Coronary artery (tissue), 2 donors: Measurements from ENCODE around the gene SLC26A4.

ENCODE experiments used
- DNase-seq: peaks from one replicate; pipeline ENCODE4 v3.0.0-alpha.2; 2017; ENCODE audit warnings: low spot score
- H3K27ac ChIP-seq, 2 donors: fragments of 200-600 bp; sonication (generic); one replicate each; pipeline ENCODE4 v1.5.1; 2016 to 2019
- H3K4me3 ChIP-seq: fragments of 200-600 bp; sonication (generic); 2 replicates; pipeline ENCODE4 v1.5.1; 2016; ENCODE audit warnings: mild to moderate bottlenecking, moderate library complexity
- CTCF ChIP-seq: fragments of 200-600 bp; sonication (generic); IDR thresholded peaks from one replicate; pipeline ENCODE4 v1.5.1; 2019; ENCODE audit warnings: antibody characterized with exemption

Gene SLC26A4

DNA sequence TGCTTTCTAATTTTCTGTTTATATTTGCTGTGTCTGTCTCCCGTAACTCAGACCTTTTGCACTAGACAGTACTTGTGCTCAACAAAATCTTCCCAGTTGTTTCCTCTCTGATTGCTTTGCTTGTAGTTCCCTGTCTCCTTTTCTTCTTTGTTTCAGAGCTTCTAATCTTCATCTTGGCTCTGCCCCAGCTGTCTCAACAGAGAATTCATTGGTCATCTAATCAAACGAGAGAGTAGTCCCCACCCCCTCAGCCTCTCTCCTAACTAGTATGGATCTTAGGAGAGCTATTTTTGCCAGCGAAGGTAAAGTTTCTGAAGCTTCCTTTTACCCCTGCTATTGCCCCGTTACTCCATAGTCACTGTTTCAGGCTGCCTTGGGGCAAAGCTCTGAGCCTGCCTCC is 32.8 kb downstream of the SLC26A4 start:
- Histone ChIP-seq H3K4me3 (no peak overlapping the region), H3K27ac (no peak overlapping the region)
- TF ChIP-seq CTCF: no peak
- DNase-seq: no peak

GRCh38 chr7:107694386-107694785 is 33.8 kb downstream of the SLC26A4 start:
- no peak for TF ChIP-seq CTCF
- Histone ChIP-seq H3K27ac (no peak overlapping the region), H3K4me3 (no peak overlapping the region)
- DNase-seq: no peak

DNA sequence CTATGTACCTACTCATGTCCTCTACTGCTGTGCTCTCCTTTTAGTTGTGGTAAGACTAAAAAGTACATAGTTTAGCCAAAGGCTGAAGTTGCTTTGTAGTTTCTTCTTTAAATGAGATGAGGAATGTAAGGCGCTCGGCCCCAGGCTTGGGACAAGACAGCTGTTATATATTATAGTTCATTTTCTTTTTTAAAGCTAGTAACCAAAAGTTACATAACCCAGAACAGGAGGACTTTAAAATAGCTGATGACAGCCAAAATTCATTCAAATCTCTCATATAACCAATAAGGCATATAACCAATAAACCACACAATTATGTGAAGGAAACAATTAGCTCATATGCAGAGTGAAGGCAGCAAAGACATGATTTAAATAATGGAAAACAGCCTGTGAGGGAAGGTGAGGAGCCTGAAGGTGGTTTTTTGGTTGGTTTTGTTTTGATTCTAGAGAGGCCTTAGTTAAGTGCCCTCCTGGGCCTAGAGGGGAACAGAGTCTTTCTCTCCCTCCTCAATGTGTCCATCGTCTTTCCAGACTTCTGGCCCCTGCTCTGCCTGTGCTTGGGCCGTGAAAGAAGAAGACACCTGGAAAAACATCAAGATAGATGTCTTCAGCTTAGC is 35.8 kb downstream of the SLC26A4 start:
- Histone ChIP-seq H3K4me3 (no peak overlapping the region), H3K27ac (no peak overlapping the region)
- DNase-seq: no peak
- no peak for TF ChIP-seq CTCF

GRCh38 chr7:107697321-107698049 is 36.9 kb downstream of the SLC26A4 start:
- no peak for DNase-seq
- no peak for TF ChIP-seq CTCF
- H3K27ac ChIP-seq: no peak overlapping the region
- no peak overlapping the region for H3K4me3 ChIP-seq

DNA sequence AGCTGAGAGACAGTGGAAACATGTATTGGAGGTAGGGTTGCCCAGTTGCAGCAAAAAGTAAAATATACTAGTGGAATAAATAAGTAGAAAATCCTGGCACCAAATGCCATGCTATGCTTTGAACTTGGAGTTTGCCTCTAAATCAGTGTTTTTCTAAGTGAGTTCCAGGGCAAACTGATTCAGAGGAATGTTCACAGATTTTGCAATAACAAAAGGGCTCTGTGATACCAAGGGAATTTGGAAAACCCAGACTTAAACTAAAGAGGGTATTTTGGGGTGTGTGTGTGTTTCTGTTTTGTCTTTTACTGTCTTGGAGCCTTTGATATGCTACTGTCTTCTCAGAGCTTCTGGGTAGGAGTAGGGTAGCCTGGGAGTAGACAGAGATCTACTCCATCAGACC is 39.9 kb downstream of the SLC26A4 start:
- Histone ChIP-seq H3K4me3 (no peak overlapping the region), H3K27ac (no peak overlapping the region)
- no peak for TF ChIP-seq CTCF
- DNase-seq: no peak

DNA sequence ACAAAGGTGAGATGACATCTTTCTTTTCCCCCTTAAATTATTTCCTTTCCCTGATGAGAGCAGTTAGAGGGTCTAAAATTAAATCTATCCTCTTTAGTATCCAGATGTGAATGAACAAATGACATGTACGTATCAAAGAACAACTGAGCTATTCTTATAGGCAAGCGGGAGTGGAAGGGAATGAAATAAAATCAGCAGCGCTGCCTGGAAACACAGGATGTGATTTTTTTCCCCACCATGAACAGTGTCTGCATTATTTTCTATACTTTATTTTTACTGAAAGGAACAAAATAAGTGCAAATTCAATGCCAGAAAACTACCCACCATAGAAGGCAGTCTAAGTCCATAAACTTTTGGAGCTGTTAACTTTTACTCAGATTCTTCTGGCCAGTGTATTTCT is 40.6 kb downstream of the SLC26A4 start:
- Histone ChIP-seq H3K4me3 (no peak overlapping the region), H3K27ac (no peak overlapping the region)
- no peak for TF ChIP-seq CTCF
- no peak for DNase-seq

- TF ChIP-seq CTCF: no peak
- H3K27ac ChIP-seq: no peak overlapping the region
- no peak overlapping the region for H3K4me3 ChIP-seq
- DNase-seq: no peak
Measured at GRCh38 chr7:107703219-107703618, 42.6 kb downstream of the SLC26A4 start.
